PC-9 (cell line): ENCODE measurements around the gene LEMD3. TPM values are rescaled to one million over a fixed set of nuclear protein-coding genes. Genes with fewer than 3 reads are reported as not detected.

ENCODE experiments used
- BruUV-seq: library from RNA; stranded (reverse); fragments of 400-500 nt; replicated peaks from 2 replicates; lab custom pipeline; 2021; lab: Mats Ljungman, UMichigan
- CTCF ChIA-PET: fragments of 300-600 bp; sonication (Branson Sonifier 250); formaldehyde crosslinking; loops from one replicate; lab custom pipeline; 2022; ENCODE audit warnings: antibody characterized with exemption; lab: Charles Lee
- POLR2A ChIA-PET: fragments of 300-600 bp; sonication (Branson Sonifier 250); formaldehyde crosslinking; loops from one replicate; lab custom pipeline; 2022; ENCODE audit warnings: antibody characterized with exemption; ENCODE audit not compliant: unreplicated experiment; lab: Charles Lee
- DNase-seq, 2 experiments: peaks; one replicate each; pipeline versions ENCODE4 v3.0.0 to v3.0.0-alpha.2; 2015 to 2022; ENCODE audit warnings: mixed read lengths in 1 of 2
- H2AFZ ChIP-seq: fragments of 200-600 bp; sonication (generic); 2 replicates; pipeline ENCODE4 v1.8.1; 2017; ENCODE audit warnings: antibody characterized with exemption
- H3F3A ChIP-seq: fragments of 200-600 bp; sonication (generic); 2 replicates; pipeline ENCODE4 v1.8.1; 2017; ENCODE audit warnings: antibody characterized with exemption, mild to moderate bottlenecking, low read depth; ENCODE audit not compliant: insufficient read depth
- H3K27ac ChIP-seq: fragments of 200-600 bp; sonication (generic); 2 replicates; pipeline ENCODE4 v1.6.1; 2016; ENCODE audit warnings: mixed run types
- H3K27me3 ChIP-seq: fragments of 200-600 bp; sonication (generic); 2 replicates; pipeline ENCODE4 v1.6.1; 2016; ENCODE audit warnings: low read depth, mixed run types; ENCODE audit not compliant: insufficient read depth
- H3K36me3 ChIP-seq: fragments of 200-600 bp; sonication (generic); 2 replicates; pipeline ENCODE4 v1.6.1; 2016; ENCODE audit warnings: low read depth, mixed run types
- H3K4me1 ChIP-seq: fragments of 200-600 bp; sonication (generic); replicated peaks from 2 replicates; pipeline ENCODE4 v1.6.1; 2016; ENCODE audit warnings: mixed run types; ENCODE audit not compliant: insufficient read depth
- H3K4me2 ChIP-seq: fragments of 200-600 bp; sonication (generic); 2 replicates; pipeline ENCODE4 v1.6.1; 2017; ENCODE audit warnings: mixed run types
- H3K4me3 ChIP-seq: fragments of 200-600 bp; sonication (generic); 2 replicates; pipeline ENCODE4 v1.6.1; 2016; ENCODE audit warnings: mixed run types
- H3K79me2 ChIP-seq: fragments of 200-600 bp; sonication (generic); 2 replicates; pipeline ENCODE4 v1.6.1; 2017; ENCODE audit warnings: low read depth, mixed run types
- H3K9me2 ChIP-seq: fragments of 200-600 bp; sonication (generic); 2 replicates; pipeline ENCODE4 v1.8.1; 2017; ENCODE audit warnings: mild to moderate bottlenecking; ENCODE audit not compliant: insufficient read depth
- H3K9me3 ChIP-seq: fragments of 200-600 bp; sonication (generic); 2 replicates; pipeline ENCODE4 v1.8.1; 2016; ENCODE audit warnings: low read depth; ENCODE audit not compliant: insufficient read depth
- H4K20me1 ChIP-seq: fragments of 200-600 bp; sonication (generic); 2 replicates; pipeline ENCODE4 v1.8.1; 2017; ENCODE audit not compliant: insufficient read depth
- EZH2 ChIP-seq: fragments of 200-600 bp; sonication (generic); IDR thresholded peaks from 2 replicates; pipeline ENCODE4 v1.8.0; 2017; ENCODE audit warnings: antibody characterized with exemption, low read depth
- intact Hi-C: fragments of 100-400 bp; cut with micrococcal nuclease; formaldehyde crosslinking; loops from one replicate; pipeline ENCODE4 v1.10.0; 2022; ENCODE audit not compliant: unreplicated experiment
- total RNA-seq: library from RNA; stranded (reverse); gene quantifications from 2 replicates; pipeline ENCODE4 v1.2.3, GENCODE V29; 2021
- TF ChIP-seq, protein P1 (sequence below): fragments of 200-600 bp; sonication (generic); conservative IDR thresholded peaks from 2 replicates; pipeline ENCODE4 v1.6.1; 2017; ENCODE audit warnings: mixed run types, antibody characterized with exemption, mild to moderate bottlenecking, moderate library complexity

LEMD3 gene
- total RNA-seq, 1 experiment from 2014 or later, result 24.4 TPM

GRCh38 chr12:65168681-65169319 is 583 bp upstream of the LEMD3 start:
- Histone ChIP-seq H3K4me2 (peak overlapping the region; percentile 96), H3K9me3 (no peaks in the 10 kb centered on the region), H3K79me2 (peaks cover 43% of the 10 kb centered on the region), H3K4me3 (peak overlapping the region; percentile 98), H3K9me2 (no peaks in the 10 kb centered on the region), H2AFZ (peak overlapping the region; percentile 99), H4K20me1 (peaks cover 32% of the 10 kb centered on the region), H3K36me3 (0 out of 2 replicates have a peak, but pooled peaks cover 8% of the 10 kb centered on the region), H3K27ac (peak overlapping the region; percentile 70), H3F3A (no peaks in the 10 kb centered on the region), H3K4me1 (peaks cover 37% of the 10 kb centered on the region), H3K27me3 (no peaks in the 10 kb centered on the region)
- BruUV-seq, result TSS peak; percentile 96
- no peak for TF ChIP-seq EZH2
- TF ChIP-seq, protein P1, sequence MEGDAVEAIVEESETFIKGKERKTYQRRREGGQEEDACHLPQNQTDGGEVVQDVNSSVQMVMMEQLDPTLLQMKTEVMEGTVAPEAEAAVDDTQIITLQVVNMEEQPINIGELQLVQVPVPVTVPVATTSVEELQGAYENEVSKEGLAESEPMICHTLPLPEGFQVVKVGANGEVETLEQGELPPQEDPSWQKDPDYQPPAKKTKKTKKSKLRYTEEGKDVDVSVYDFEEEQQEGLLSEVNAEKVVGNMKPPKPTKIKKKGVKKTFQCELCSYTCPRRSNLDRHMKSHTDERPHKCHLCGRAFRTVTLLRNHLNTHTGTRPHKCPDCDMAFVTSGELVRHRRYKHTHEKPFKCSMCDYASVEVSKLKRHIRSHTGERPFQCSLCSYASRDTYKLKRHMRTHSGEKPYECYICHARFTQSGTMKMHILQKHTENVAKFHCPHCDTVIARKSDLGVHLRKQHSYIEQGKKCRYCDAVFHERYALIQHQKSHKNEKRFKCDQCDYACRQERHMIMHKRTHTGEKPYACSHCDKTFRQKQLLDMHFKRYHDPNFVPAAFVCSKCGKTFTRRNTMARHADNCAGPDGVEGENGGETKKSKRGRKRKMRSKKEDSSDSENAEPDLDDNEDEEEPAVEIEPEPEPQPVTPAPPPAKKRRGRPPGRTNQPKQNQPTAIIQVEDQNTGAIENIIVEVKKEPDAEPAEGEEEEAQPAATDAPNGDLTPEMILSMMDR, result no peak
- POLR2A ChIA-PET, result interaction anchor here (0.6 to 0.9 kb wide), 2 partner anchors 24 to 962 kb away, joined by 3 to 4 read pairs; partner anchors contain the start of gene LLPH
- DNase-seq, result no peak
- CTCF ChIA-PET, result interaction anchor here (0.6 to 1.1 kb wide), 2 partner anchors 64 to 912 kb away, joined by 3 to 4 read pairs; no protein-coding TSS in a partner anchor
- intact Hi-C loops, result no loop called here

DNA sequence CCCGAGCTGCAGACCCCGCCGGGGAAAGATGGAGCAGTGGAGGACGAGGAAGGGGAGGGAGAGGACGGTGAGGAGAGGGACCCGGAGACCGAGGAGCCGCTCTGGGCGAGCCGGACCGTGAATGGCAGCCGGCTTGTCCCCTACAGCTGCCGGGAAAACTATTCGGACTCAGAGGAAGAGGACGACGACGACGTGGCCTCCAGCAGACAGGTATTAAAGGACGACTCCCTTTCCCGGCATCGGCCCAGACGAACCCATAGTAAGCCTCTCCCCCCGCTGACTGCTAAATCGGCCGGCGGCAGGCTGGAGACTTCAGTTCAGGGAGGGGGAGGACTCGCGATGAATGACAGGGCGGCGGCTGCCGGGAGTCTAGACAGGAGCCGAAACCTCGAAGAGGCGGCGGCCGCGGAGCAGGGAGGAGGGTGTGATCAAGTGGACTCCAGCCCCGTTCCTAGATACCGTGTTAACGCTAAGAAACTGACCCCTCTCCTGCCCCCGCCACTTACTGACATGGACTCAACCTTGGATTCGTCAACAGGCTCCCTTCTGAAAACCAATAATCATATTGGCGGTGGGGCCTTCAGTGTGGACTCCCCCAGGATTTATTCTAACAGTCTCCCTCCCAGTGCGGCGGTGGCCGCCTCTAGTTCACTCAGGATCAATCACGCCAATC is 962 bp downstream of the LEMD3 start:
- peak in 1 of 2 experiments; percentile 52 for DNase-seq
- 0 out of 2 replicates have a peak, but pooled peaks cover 8% of the 10 kb centered on the region for H3K36me3 ChIP-seq
- H3K9me3 ChIP-seq, result no peaks in the 10 kb centered on the region
- POLR2A ChIA-PET, result interaction anchor here (0.6 kb wide), 1 partner anchor 47 kb away, joined by 4 read pairs; no protein-coding TSS in a partner anchor
- no peak overlapping the region for H3K27ac ChIP-seq
- H3K4me1 ChIP-seq, result peaks cover 45% of the 10 kb centered on the region
- no peaks in the 10 kb centered on the region for H3F3A ChIP-seq
- peaks cover 57% of the 10 kb centered on the region for H3K79me2 ChIP-seq
- intact Hi-C loops, result no loop called here
- no peaks in the 10 kb centered on the region for H3K9me2 ChIP-seq
- peak overlapping the region; percentile 99 for H2AFZ ChIP-seq
- CTCF ChIA-PET, result no interaction called here
- no peaks in the 10 kb centered on the region for H3K27me3 ChIP-seq
- BruUV-seq, result TSS peak; percentile 28
- H3K4me2 ChIP-seq, result peak overlapping the region; percentile 96
- no peak for TF ChIP-seq EZH2
- TF ChIP-seq, protein P1, result no peak
- H3K4me3 ChIP-seq, result peak overlapping the region; percentile 98
- H4K20me1 ChIP-seq, result peaks cover 43% of the 10 kb centered on the region

DNA sequence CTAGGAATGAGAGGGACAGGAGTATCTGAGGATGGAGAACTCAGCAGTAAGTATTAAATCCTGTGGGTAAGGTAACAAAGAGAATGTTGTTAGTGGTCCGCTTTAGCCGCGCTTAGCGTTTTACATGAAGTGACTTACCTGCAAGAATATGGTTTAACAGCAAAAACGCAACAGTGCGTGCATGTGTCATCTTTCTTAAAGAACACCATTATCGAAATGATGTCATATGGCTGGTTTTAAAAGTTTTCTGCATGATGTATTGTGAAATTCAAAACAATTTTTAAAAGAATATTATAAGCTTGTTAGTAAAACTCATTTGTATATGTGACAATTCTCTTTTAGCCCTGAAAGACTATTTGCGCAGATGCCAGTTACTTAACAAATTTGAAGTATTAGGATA is 1.7 kb downstream of the LEMD3 start:
- Histone ChIP-seq H3K27ac (no peak overlapping the region), H3K27me3 (no peaks in the 10 kb centered on the region), H2AFZ (peak overlapping the region; percentile 99; the same call in 1 of the 2 replicates), H3K36me3 (peaks cover 14% of the 10 kb centered on the region; the same call in 1 of the 2 replicates), H3K9me2 (no peaks in the 10 kb centered on the region), H3F3A (no peaks in the 10 kb centered on the region), H4K20me1 (peaks cover 50% of the 10 kb centered on the region), H3K4me2 (peak overlapping the region; percentile 96), H3K9me3 (no peaks in the 10 kb centered on the region), H3K4me1 (peaks cover 45% of the 10 kb centered on the region), H3K4me3 (peak overlapping the region; percentile 98), H3K79me2 (peaks cover 65% of the 10 kb centered on the region)
- no TSS peak for BruUV-seq
- CTCF ChIA-PET, result no interaction called here
- DNase-seq, result no peak
- TF ChIP-seq, protein P1, result no peak
- no peak for TF ChIP-seq EZH2
- intact Hi-C loops, result no loop called here
- POLR2A ChIA-PET, result interaction anchor here (0.6 to 0.7 kb wide), 2 partner anchors 15 to 46 kb away, joined by 3 to 4 read pairs; no protein-coding TSS in a partner anchor
